PC-9 (cell line): Measurements from ENCODE around the gene INCA1. TPM values are rescaled to one million over a fixed set of nuclear protein-coding genes. Genes with fewer than 3 reads are reported as not detected.
"Not testable (repeated sequence)": the region's sequence is repeated elsewhere in the genome, so short reads cannot be mapped to it uniquely, and the experiment has no call there.

Source experiments
- BruUV-seq: library from RNA; stranded (reverse); fragments of 400-500 nt; replicated peaks from 2 replicates; lab custom pipeline; 2021; lab: Mats Ljungman, UMichigan
- CTCF ChIA-PET: fragments of 300-600 bp; sonication (Branson Sonifier 250); formaldehyde crosslinking; loops from one replicate; lab custom pipeline; 2022; ENCODE audit warnings: antibody characterized with exemption; lab: Charles Lee
- POLR2A ChIA-PET: fragments of 300-600 bp; sonication (Branson Sonifier 250); formaldehyde crosslinking; loops from one replicate; lab custom pipeline; 2022; ENCODE audit warnings: antibody characterized with exemption; ENCODE audit not compliant: unreplicated experiment; lab: Charles Lee
- DNase-seq, 2 experiments: peaks; one replicate each; pipeline versions ENCODE4 v3.0.0 to v3.0.0-alpha.2; 2015 to 2022; ENCODE audit warnings: mixed read lengths in 1 of 2
- H2AFZ ChIP-seq: fragments of 200-600 bp; sonication (generic); 2 replicates; pipeline ENCODE4 v1.8.1; 2017; ENCODE audit warnings: antibody characterized with exemption
- H3F3A ChIP-seq: fragments of 200-600 bp; sonication (generic); 2 replicates; pipeline ENCODE4 v1.8.1; 2017; ENCODE audit warnings: antibody characterized with exemption, mild to moderate bottlenecking, low read depth; ENCODE audit not compliant: insufficient read depth
- H3K27ac ChIP-seq: fragments of 200-600 bp; sonication (generic); 2 replicates; pipeline ENCODE4 v1.6.1; 2016; ENCODE audit warnings: mixed run types
- H3K27me3 ChIP-seq: fragments of 200-600 bp; sonication (generic); 2 replicates; pipeline ENCODE4 v1.6.1; 2016; ENCODE audit warnings: low read depth, mixed run types; ENCODE audit not compliant: insufficient read depth
- H3K36me3 ChIP-seq: fragments of 200-600 bp; sonication (generic); 2 replicates; pipeline ENCODE4 v1.6.1; 2016; ENCODE audit warnings: low read depth, mixed run types
- H3K4me1 ChIP-seq: fragments of 200-600 bp; sonication (generic); replicated peaks from 2 replicates; pipeline ENCODE4 v1.6.1; 2016; ENCODE audit warnings: mixed run types; ENCODE audit not compliant: insufficient read depth
- H3K4me2 ChIP-seq: fragments of 200-600 bp; sonication (generic); 2 replicates; pipeline ENCODE4 v1.6.1; 2017; ENCODE audit warnings: mixed run types
- H3K4me3 ChIP-seq: fragments of 200-600 bp; sonication (generic); 2 replicates; pipeline ENCODE4 v1.6.1; 2016; ENCODE audit warnings: mixed run types
- H3K79me2 ChIP-seq: fragments of 200-600 bp; sonication (generic); 2 replicates; pipeline ENCODE4 v1.6.1; 2017; ENCODE audit warnings: low read depth, mixed run types
- H3K9me2 ChIP-seq: fragments of 200-600 bp; sonication (generic); 2 replicates; pipeline ENCODE4 v1.8.1; 2017; ENCODE audit warnings: mild to moderate bottlenecking; ENCODE audit not compliant: insufficient read depth
- H3K9me3 ChIP-seq: fragments of 200-600 bp; sonication (generic); 2 replicates; pipeline ENCODE4 v1.8.1; 2016; ENCODE audit warnings: low read depth; ENCODE audit not compliant: insufficient read depth
- H4K20me1 ChIP-seq: fragments of 200-600 bp; sonication (generic); 2 replicates; pipeline ENCODE4 v1.8.1; 2017; ENCODE audit not compliant: insufficient read depth
- EZH2 ChIP-seq: fragments of 200-600 bp; sonication (generic); IDR thresholded peaks from 2 replicates; pipeline ENCODE4 v1.8.0; 2017; ENCODE audit warnings: antibody characterized with exemption, low read depth
- intact Hi-C: fragments of 100-400 bp; cut with micrococcal nuclease; formaldehyde crosslinking; loops from one replicate; pipeline ENCODE4 v1.10.0; 2022; ENCODE audit not compliant: unreplicated experiment
- total RNA-seq: library from RNA; stranded (reverse); gene quantifications from 2 replicates; pipeline ENCODE4 v1.2.3, GENCODE V29; 2021
- TF ChIP-seq, protein P1 (sequence below): fragments of 200-600 bp; sonication (generic); conservative IDR thresholded peaks from 2 replicates; pipeline ENCODE4 v1.6.1; 2017; ENCODE audit warnings: mixed run types, antibody characterized with exemption, mild to moderate bottlenecking, moderate library complexity

The INCA1 gene
- total RNA-seq, 1 experiment from 2014 or later = 2.9 TPM

- CTCF ChIA-PET = no interaction called here
- intact Hi-C loops = no loop called here
- H3K4me1 ChIP-seq = 0 out of 2 replicates have a peak, but pooled peaks cover 3% of the 10 kb centered on the region
These were observed 35.5 kb upstream of the INCA1 start for GRCh38 chr17:5032865-5033264.

DNA sequence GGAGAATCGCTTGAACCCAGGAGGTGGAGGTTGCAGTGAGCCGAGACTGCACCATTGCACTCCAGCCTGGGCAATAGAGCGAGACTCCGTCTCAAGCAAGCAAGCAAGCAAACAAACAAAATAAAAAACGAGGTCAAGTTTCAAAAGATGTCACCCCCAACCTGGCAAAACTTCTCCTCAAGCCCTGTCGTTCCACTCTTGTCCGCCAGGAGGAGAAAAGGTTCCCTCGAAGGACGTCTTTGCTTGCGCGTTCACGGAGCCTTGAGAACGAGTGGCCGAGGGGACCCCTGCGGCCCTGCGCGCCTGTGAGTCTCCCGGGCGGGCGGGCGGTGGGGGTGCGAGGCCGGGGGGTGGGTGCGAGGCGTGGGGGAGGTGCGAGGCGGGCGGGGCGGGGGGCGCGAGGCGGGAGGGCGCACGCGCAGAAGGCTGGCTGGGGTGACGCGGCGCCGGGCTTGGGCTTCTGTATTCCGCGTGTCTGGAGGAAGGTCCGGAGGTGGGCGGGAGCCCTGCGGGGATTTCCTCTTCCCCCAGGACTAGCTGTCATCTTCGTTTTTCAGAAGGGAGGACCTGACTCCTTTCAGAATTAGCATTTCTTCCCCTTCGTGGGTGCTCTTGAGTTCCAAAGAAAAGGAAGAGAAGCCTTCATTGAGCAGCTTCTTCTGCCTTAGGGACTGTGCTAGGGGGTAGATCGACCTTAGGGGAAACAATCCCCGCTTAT is 34.2 kb upstream of the INCA1 start:
- Histone ChIP-seq H3K36me3 (no peaks in the 10 kb centered on the region), H3K79me2 (no peaks in the 10 kb centered on the region), H2AFZ (peak overlapping the region; percentile 85), H3K9me3 (no peaks in the 10 kb centered on the region), H3K4me3 (peak overlapping the region; percentile 56; the same call in 1 of the 2 replicates), H3K4me2 (peak overlapping the region; percentile 99), H3K27me3 (peaks cover 3% of the 10 kb centered on the region; the same call in 1 of the 2 replicates), H4K20me1 (no peaks in the 10 kb centered on the region), H3F3A (peaks cover 3% of the 10 kb centered on the region), H3K4me1 (0 out of 2 replicates have a peak, but pooled peaks cover 3% of the 10 kb centered on the region), H3K9me2 (no peaks in the 10 kb centered on the region), H3K27ac (no peak overlapping the region)
- TF ChIP-seq EZH2 = no peak
- TF ChIP-seq, protein P1, sequence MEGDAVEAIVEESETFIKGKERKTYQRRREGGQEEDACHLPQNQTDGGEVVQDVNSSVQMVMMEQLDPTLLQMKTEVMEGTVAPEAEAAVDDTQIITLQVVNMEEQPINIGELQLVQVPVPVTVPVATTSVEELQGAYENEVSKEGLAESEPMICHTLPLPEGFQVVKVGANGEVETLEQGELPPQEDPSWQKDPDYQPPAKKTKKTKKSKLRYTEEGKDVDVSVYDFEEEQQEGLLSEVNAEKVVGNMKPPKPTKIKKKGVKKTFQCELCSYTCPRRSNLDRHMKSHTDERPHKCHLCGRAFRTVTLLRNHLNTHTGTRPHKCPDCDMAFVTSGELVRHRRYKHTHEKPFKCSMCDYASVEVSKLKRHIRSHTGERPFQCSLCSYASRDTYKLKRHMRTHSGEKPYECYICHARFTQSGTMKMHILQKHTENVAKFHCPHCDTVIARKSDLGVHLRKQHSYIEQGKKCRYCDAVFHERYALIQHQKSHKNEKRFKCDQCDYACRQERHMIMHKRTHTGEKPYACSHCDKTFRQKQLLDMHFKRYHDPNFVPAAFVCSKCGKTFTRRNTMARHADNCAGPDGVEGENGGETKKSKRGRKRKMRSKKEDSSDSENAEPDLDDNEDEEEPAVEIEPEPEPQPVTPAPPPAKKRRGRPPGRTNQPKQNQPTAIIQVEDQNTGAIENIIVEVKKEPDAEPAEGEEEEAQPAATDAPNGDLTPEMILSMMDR = peak; percentile 86
- POLR2A ChIA-PET = interaction anchor here (0.6 kb wide), 1 partner anchor 25 kb away, joined by 5 read pairs; no protein-coding TSS in a partner anchor
- peak; percentile 71 to 81 for DNase-seq
- intact Hi-C loops = no loop called here
- CTCF ChIA-PET = interaction anchor here (0.6 to 0.8 kb wide), 2 partner anchors 77 to 233 kb away, joined by 3 to 5 read pairs; no protein-coding TSS in a partner anchor
- BruUV-seq = no TSS peak

More at GRCh38 chr17:5032865-5033264, 35.5 kb upstream of the INCA1 start:
- no peaks in the 10 kb centered on the region for H3K9me3 ChIP-seq
- no peak overlapping the region for H2AFZ ChIP-seq
- no peak for DNase-seq
- peaks cover 3% of the 10 kb centered on the region; the same call in 1 of the 2 replicates for H3K27me3 ChIP-seq
- H4K20me1 ChIP-seq = no peaks in the 10 kb centered on the region
- TF ChIP-seq, protein P1 = no peak
- no peak for TF ChIP-seq EZH2
- H3K79me2 ChIP-seq = no peaks in the 10 kb centered on the region
- no TSS peak for BruUV-seq
- no peak overlapping the region for H3K27ac ChIP-seq
- H3K9me2 ChIP-seq = no peaks in the 10 kb centered on the region
- no peaks in the 10 kb centered on the region for H3K36me3 ChIP-seq
- no peaks in the 10 kb centered on the region; the same call in 1 of the 2 replicates for H3F3A ChIP-seq
- POLR2A ChIA-PET = no interaction called here
- no peak overlapping the region for H3K4me2 ChIP-seq
- H3K4me3 ChIP-seq = no peak overlapping the region

DNA sequence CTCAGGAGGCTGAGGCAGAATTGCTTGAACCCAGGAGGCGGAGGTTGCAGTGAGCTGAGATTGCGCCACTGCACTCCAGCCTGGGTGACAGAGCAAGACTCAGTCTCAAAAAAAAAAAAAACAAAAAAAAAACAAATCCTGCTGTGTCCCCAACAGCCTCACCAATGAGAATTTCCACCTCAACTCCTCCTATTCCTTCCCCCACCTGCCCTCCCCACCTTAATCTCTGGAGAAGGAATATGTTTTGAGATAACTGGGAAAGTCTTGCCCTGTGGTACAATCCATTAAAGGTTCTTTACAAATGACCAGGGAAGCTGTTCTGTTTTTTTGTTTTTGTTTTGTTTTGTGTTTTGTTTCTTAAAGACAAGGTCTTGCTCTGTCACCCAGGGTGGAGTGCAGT is 32.8 kb upstream of the INCA1 start:
- H3K9me3 ChIP-seq, H3K4me2 ChIP-seq, DNase-seq, H3K27me3 ChIP-seq, H3K4me3 ChIP-seq, BruUV-seq, H3K9me2 ChIP-seq, intact Hi-C loops, H4K20me1 ChIP-seq, H3K36me3 ChIP-seq, H3K79me2 ChIP-seq, H3K27ac ChIP-seq, H2AFZ ChIP-seq: not testable (repeated sequence)
- ChIA-PET CTCF (interaction anchor here (0.7 to 0.8 kb wide), 2 partner anchors 32 to 121 kb away, joined by 9 to 13 read pairs; no protein-coding TSS in a partner anchor), POLR2A (interaction anchor here (0.6 kb wide), 1 partner anchor 22 kb away, joined by 32 read pairs; no protein-coding TSS in a partner anchor)
- Histone ChIP-seq H3F3A (peaks cover 14% of the 10 kb centered on the region), H3K4me1 (peaks cover 11% of the 10 kb centered on the region; the same call in 1 of the 2 replicates)
